ENCODE results near the gene REN. TPM values are rescaled to one million over a fixed set of nuclear protein-coding genes. Genes with fewer than 3 reads are reported as not detected.

The REN gene
- total and polyA plus RNA-seq, 7 experiments from 2014 or later: not detected

DNA sequence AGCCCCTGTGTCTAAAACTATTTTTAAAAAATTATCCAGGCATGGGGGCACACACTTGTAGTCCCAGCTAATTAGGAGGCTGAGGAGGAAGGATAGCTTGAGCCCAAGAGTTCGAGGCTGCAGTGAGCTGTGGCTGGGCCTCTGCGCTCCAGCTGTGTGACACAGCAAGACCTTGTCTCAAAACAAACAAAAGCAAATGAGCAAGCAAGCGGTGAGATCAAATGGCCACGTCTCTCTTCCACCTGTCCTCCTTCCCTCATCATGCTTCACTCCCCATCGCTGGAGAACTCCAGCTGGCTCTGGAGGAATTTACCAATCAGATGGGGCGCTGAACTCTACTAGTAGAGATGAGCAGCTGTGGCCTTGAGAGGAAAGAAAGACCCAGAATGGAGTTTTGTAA is 14.0 kb upstream of the REN start:
- no peak overlapping the region for H3K4me3 Mint-ChIP-seq
- CTCF ChIA-PET: no interaction called here
- H3K9me3 ChIP-seq (ENCODE audit: control insufficient read depth in 2 of 3, low read length in 3 of 3): no peaks in the 10 kb centered on the region
- peaks cover 0 to 4% (median 0%) of the 10 kb centered on the region in 11 donors for H3K9me3 Mint-ChIP-seq
- no peak overlapping the region for H3K27ac Mint-ChIP-seq
- peaks cover 0 to 27% (median 6%) of the 10 kb centered on the region in 5 donors for H3K27me3 Mint-ChIP-seq
- no peaks in the 10 kb centered on the region for H3K36me3 Mint-ChIP-seq
- H3K4me1 ChIP-seq (ENCODE audit: control insufficient read depth in 2 of 2, insufficient read depth in 2 of 2, low read length in 2 of 2): no peaks in the 10 kb centered on the region
- H3K27me3 ChIP-seq (ENCODE audit: control insufficient read depth in 2 of 2, insufficient read depth in 2 of 2, low read length in 2 of 2): no peaks in the 10 kb centered on the region
- POLR2A ChIA-PET: no interaction called here
- no peaks in the 10 kb centered on the region for H3K4me1 Mint-ChIP-seq
- H3K36me3 ChIP-seq (ENCODE audit: control insufficient read depth in 2 of 3, insufficient read depth in 3 of 3, low read length in 3 of 3): no peaks in the 10 kb centered on the region
- intact Hi-C loops (cut with micrococcal nuclease): no loop called here
- no peak overlapping the region for H3K4me3 ChIP-seq (ENCODE audit: low read length)
- no peak for DNase-seq
- no peak for ATAC-seq
- H3K27ac ChIP-seq (ENCODE audit: low read depth, low read length): no peak overlapping the region

- ChIA-PET POLR2A (no interaction called here), CTCF (no interaction called here)
- Mint-ChIP-seq H3K4me1 (no peaks in the 10 kb centered on the region), H3K4me3 (no peak overlapping the region), H3K27me3 (peaks cover 0 to 21% (median 9%) of the 10 kb centered on the region in 5 donors), H3K36me3 (peaks cover 0 to under 1% (median 0%) of the 10 kb centered on the region in 5 donors), H3K27ac (no peak overlapping the region), H3K9me3 (peaks cover 0 to 5% (median 2%) of the 10 kb centered on the region in 11 donors)
- intact Hi-C loops (cut with micrococcal nuclease): no loop called here
- no peak overlapping the region for H3K27ac ChIP-seq (ENCODE audit: low read depth, low read length)
- ATAC-seq: no peak
- H3K27me3 ChIP-seq (ENCODE audit: control insufficient read depth in 2 of 2, insufficient read depth in 2 of 2, low read length in 2 of 2): no peaks in the 10 kb centered on the region
- DNase-seq: no peak
- H3K36me3 ChIP-seq (ENCODE audit: control insufficient read depth in 2 of 3, insufficient read depth in 3 of 3, low read length in 3 of 3): no peaks in the 10 kb centered on the region
- no peaks in the 10 kb centered on the region for H3K4me1 ChIP-seq (ENCODE audit: control insufficient read depth in 2 of 2, insufficient read depth in 2 of 2, low read length in 2 of 2)
- no peak overlapping the region for H3K4me3 ChIP-seq (ENCODE audit: low read length)
- H3K9me3 ChIP-seq (ENCODE audit: control insufficient read depth in 2 of 3, low read length in 3 of 3): no peaks in the 10 kb centered on the region
Observed at GRCh38 chr1:204178487-204179281, 12.5 kb upstream of the REN start.

GRCh38 chr1:204177133-204177532 is 11.0 kb upstream of the REN start:
- peaks cover 0 to 21% (median 13%) of the 10 kb centered on the region in 11 donors for H3K9me3 Mint-ChIP-seq
- H3K4me3 Mint-ChIP-seq: no peak overlapping the region
- H3K27me3 Mint-ChIP-seq: peaks cover 0 to 22% (median 12%) of the 10 kb centered on the region in 5 donors
- CTCF ChIA-PET: interaction anchor here (0.5 to 0.6 kb wide), 3 partner anchors 9 to 313 kb away, joined by 3 to 10 read pairs (median 4); no protein-coding TSS in a partner anchor
- Histone ChIP-seq H3K36me3 (ENCODE audit: control insufficient read depth in 2 of 3, insufficient read depth in 3 of 3, low read length in 3 of 3) (no peaks in the 10 kb centered on the region), H3K27ac (ENCODE audit: low read depth, low read length) (no peak overlapping the region), H3K4me3 (ENCODE audit: low read length) (no peak overlapping the region), H3K27me3 (ENCODE audit: control insufficient read depth in 2 of 2, insufficient read depth in 2 of 2, low read length in 2 of 2) (no peaks in the 10 kb centered on the region), H3K4me1 (ENCODE audit: control insufficient read depth in 2 of 2, insufficient read depth in 2 of 2, low read length in 2 of 2) (no peaks in the 10 kb centered on the region), H3K9me3 (ENCODE audit: control insufficient read depth in 2 of 3, low read length in 3 of 3) (peaks cover 0 to 5% (median 3%) of the 10 kb centered on the region in 3 experiments)
- ATAC-seq (peak; percentile 32), DNase-seq (no peak)
- H3K4me1 Mint-ChIP-seq: no peaks in the 10 kb centered on the region
- POLR2A ChIA-PET: no interaction called here
- H3K36me3 Mint-ChIP-seq: peaks cover 0 to 11% (median 0%) of the 10 kb centered on the region in 5 donors
- intact Hi-C loops (cut with micrococcal nuclease): no loop called here
- no peak overlapping the region for H3K27ac Mint-ChIP-seq

GRCh38 chr1:204176049-204176448 is 9.9 kb upstream of the REN start:
- Histone ChIP-seq H3K9me3 (ENCODE audit: control insufficient read depth in 2 of 3, low read length in 3 of 3) (peaks cover 0 to 14% (median 4%) of the 10 kb centered on the region in 3 experiments), H3K36me3 (ENCODE audit: control insufficient read depth in 2 of 3, insufficient read depth in 3 of 3, low read length in 3 of 3) (no peaks in the 10 kb centered on the region), H3K4me1 (ENCODE audit: control insufficient read depth in 2 of 2, insufficient read depth in 2 of 2, low read length in 2 of 2) (no peaks in the 10 kb centered on the region), H3K27me3 (ENCODE audit: control insufficient read depth in 2 of 2, insufficient read depth in 2 of 2, low read length in 2 of 2) (no peaks in the 10 kb centered on the region), H3K27ac (ENCODE audit: low read depth, low read length) (no peak overlapping the region), H3K4me3 (ENCODE audit: low read length) (no peak overlapping the region)
- Mint-ChIP-seq H3K36me3 (peaks cover 0 to 15% (median 1%) of the 10 kb centered on the region in 5 donors), H3K27ac (no peak overlapping the region), H3K4me1 (no peaks in the 10 kb centered on the region), H3K9me3 (peaks cover 0 to 30% (median 20%) of the 10 kb centered on the region in 11 donors), H3K4me3 (no peak overlapping the region), H3K27me3 (peaks cover 0 to 20% (median 12%) of the 10 kb centered on the region in 5 donors)
- DNase-seq (no peak), ATAC-seq (no peak)
- ChIA-PET POLR2A (no interaction called here), CTCF (interaction anchor here (1.2 to 1.4 kb wide), 2 partner anchors 10 to 17 kb away, joined by 3 to 5 read pairs; partner anchors contain the start of gene REN)
- intact Hi-C loops (cut with micrococcal nuclease): no loop called here

DNA sequence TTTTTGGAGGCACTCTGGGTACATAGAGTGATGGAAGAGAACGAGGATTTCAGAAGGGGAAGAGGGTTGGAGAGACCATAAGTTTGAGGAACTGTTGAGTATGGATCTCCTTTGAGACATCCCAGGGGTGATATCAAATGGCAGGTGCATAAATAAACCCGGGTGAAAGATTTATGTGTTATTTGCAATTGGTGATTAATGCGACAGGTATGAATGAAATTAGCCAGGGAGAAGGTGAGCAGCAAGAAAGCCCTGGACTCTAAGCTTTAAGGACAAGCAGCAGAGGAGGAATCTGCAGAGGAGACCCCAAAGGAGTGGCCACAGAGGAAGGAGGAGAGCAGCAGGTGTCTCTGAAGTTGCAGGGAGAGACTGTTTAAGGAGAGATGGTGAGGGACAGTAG is 8.8 kb upstream of the REN start:
- Mint-ChIP-seq H3K27me3 (peaks cover 0 to 20% (median 8%) of the 10 kb centered on the region in 5 donors), H3K9me3 (peaks cover 0 to 41% (median 25%) of the 10 kb centered on the region in 11 donors), H3K27ac (no peak overlapping the region), H3K4me1 (no peaks in the 10 kb centered on the region), H3K4me3 (no peak overlapping the region), H3K36me3 (peaks cover 0 to 19% (median 1%) of the 10 kb centered on the region in 5 donors)
- ChIA-PET POLR2A (no interaction called here), CTCF (interaction anchor here (1.2 to 1.4 kb wide), 2 partner anchors 8 to 16 kb away, joined by 3 to 5 read pairs; partner anchors contain the start of gene REN)
- no peak overlapping the region for H3K4me3 ChIP-seq (ENCODE audit: low read length)
- no peak for ATAC-seq
- H3K36me3 ChIP-seq (ENCODE audit: control insufficient read depth in 2 of 3, insufficient read depth in 3 of 3, low read length in 3 of 3): no peaks in the 10 kb centered on the region
- intact Hi-C loops (cut with micrococcal nuclease): no loop called here
- H3K27ac ChIP-seq (ENCODE audit: low read depth, low read length): no peak overlapping the region
- no peak for DNase-seq
- no peaks in the 10 kb centered on the region for H3K27me3 ChIP-seq (ENCODE audit: control insufficient read depth in 2 of 2, insufficient read depth in 2 of 2, low read length in 2 of 2)
- H3K9me3 ChIP-seq (ENCODE audit: control insufficient read depth in 2 of 3, low read length in 3 of 3): peaks cover 0 to 25% (median 9%) of the 10 kb centered on the region in 3 experiments
- no peaks in the 10 kb centered on the region for H3K4me1 ChIP-seq (ENCODE audit: control insufficient read depth in 2 of 2, insufficient read depth in 2 of 2, low read length in 2 of 2)

GRCh38 chr1:204172404-204173029 is 6.4 kb upstream of the REN start:
- Histone ChIP-seq H3K36me3 (ENCODE audit: control insufficient read depth in 2 of 3, insufficient read depth in 3 of 3, low read length in 3 of 3) (no peaks in the 10 kb centered on the region), H3K4me1 (ENCODE audit: control insufficient read depth in 2 of 2, insufficient read depth in 2 of 2, low read length in 2 of 2) (no peaks in the 10 kb centered on the region), H3K27me3 (ENCODE audit: control insufficient read depth in 2 of 2, insufficient read depth in 2 of 2, low read length in 2 of 2) (no peaks in the 10 kb centered on the region), H3K27ac (ENCODE audit: low read depth, low read length) (no peak overlapping the region), H3K9me3 (ENCODE audit: control insufficient read depth in 2 of 3, low read length in 3 of 3) (peaks cover 5 to 47% (median 9%) of the 10 kb centered on the region in 3 experiments), H3K4me3 (ENCODE audit: low read length) (no peak overlapping the region)
- H3K36me3 Mint-ChIP-seq: peaks cover 0 to 20% (median 1%) of the 10 kb centered on the region in 5 donors
- no peak overlapping the region for H3K27ac Mint-ChIP-seq
- POLR2A ChIA-PET: no interaction called here
- DNase-seq (no peak), ATAC-seq (no peak)
- H3K4me1 Mint-ChIP-seq: no peaks in the 10 kb centered on the region
- intact Hi-C loops (cut with micrococcal nuclease): no loop called here
- CTCF ChIA-PET: interaction anchor here (0.6 kb wide), 1 partner anchor 191 kb away, joined by 3 read pairs; no protein-coding TSS in a partner anchor
- no peak overlapping the region for H3K4me3 Mint-ChIP-seq
- H3K27me3 Mint-ChIP-seq: peaks cover 0 to 14% (median 3%) of the 10 kb centered on the region in 5 donors
- peaks cover 3 to 65% (median 31%) of the 10 kb centered on the region in 11 donors for H3K9me3 Mint-ChIP-seq
